Thyroid gland (tissue), 4 donors: ENCODE data around the gene PAK2.

Experiments used
- POLR2A ChIP-seq, 2 donors: fragments of 450-650 bp; IDR thresholded peaks; one replicate each; pipeline ENCODE4 v1.6.1; 2017; ENCODE audit warnings: antibody characterized with exemption in 2 of 2, mild to moderate bottlenecking in 2 of 2, moderate library complexity in 1 of 2
- TF ChIP-seq, protein P1 (sequence below), 6 experiments: fragments of 200-600 bp in 3 of 6; fragments of 450-650 bp in 3 of 6; sonication (generic) in 3 of 6; IDR thresholded peaks; one replicate each; pipeline ENCODE4 v1.5.1; 2016 to 2019; ENCODE audit warnings: antibody characterized with exemption in 6 of 6, mild to moderate bottlenecking in 2 of 6, inconsistent platforms in 1 of 6, moderate library complexity in 1 of 6

DNA sequence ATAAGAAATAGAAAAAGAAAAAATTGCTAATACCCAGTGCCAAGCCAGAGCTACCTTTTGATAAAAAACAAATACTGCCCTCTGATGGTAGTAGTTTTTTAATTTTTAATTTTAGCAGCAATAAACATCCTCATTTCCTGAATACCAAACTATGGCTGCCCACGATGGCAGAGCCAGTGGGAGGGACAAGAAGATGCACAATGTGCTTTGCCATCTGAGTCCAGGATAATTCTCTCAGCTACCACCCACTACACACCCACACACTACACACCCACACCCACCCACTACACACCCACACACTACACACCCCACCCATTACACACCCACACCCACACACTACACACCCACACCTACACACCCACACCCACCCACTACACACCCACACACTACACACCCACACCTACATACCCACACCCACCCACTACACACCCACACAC is 45.4 kb upstream of the PAK2 start:
- no peak for TF ChIP-seq POLR2A (IDR thresholded peaks at IDR 0.05)
- TF ChIP-seq, protein P1, sequence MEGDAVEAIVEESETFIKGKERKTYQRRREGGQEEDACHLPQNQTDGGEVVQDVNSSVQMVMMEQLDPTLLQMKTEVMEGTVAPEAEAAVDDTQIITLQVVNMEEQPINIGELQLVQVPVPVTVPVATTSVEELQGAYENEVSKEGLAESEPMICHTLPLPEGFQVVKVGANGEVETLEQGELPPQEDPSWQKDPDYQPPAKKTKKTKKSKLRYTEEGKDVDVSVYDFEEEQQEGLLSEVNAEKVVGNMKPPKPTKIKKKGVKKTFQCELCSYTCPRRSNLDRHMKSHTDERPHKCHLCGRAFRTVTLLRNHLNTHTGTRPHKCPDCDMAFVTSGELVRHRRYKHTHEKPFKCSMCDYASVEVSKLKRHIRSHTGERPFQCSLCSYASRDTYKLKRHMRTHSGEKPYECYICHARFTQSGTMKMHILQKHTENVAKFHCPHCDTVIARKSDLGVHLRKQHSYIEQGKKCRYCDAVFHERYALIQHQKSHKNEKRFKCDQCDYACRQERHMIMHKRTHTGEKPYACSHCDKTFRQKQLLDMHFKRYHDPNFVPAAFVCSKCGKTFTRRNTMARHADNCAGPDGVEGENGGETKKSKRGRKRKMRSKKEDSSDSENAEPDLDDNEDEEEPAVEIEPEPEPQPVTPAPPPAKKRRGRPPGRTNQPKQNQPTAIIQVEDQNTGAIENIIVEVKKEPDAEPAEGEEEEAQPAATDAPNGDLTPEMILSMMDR (IDR thresholded peaks at IDR 0.05), result no peak
